ENCODE results near the gene RBMY1B. TPM values are rescaled to one million over a fixed set of nuclear protein-coding genes. Genes with fewer than 3 reads are reported as not detected.
"Not testable (repeated sequence)": the region's sequence is repeated elsewhere in the genome, so short reads cannot be mapped to it uniquely, and the experiment has no call there.

Gene RBMY1B
- total RNA-seq (ENCODE audit: insufficient read depth, low replicate concordance), result 0.96 TPM

GRCh38 chrY:21511038-21511437 is at the start of gene RBMY1B:
TSS of gene RBMY1B (plus strand) at chrY:21511338. CDS start at chrY:21513351, 2,013 bp downstream.
- not testable (repeated sequence) for DNase-seq (ENCODE audit: low spot score)

GRCh38 chrY:21462915-21463314 is 48.2 kb upstream of the RBMY1B start:
- not testable (repeated sequence) for DNase-seq (ENCODE audit: low spot score)

GRCh38 chrY:21482967-21483366 is 28.2 kb upstream of the RBMY1B start:
- no peak for DNase-seq (ENCODE audit: low spot score)

DNA sequence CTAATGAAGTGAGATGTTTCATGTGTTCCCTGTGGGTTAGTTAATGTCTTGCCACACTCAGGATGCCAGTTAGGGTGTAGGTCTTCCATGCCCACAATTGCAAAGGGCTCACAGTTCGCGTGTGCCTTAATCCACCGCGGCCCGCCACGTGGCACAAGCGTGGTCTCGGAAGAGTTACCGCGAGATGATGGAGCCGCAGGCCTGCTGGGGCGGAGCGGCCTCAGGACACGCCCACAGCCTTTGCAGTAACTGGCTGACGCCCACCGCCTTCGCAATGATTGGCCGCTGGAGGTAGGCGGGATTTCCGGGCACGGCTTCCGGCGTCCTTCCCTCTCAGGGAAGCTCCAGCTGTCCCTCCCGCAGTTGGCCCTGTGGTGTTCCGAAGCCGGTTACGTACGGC is 23.4 kb downstream of the RBMY1B start, which contains the start of gene RBMY1A1:
TSS of gene RBMY1A1 (plus strand) at position 301 of the 400 bp plus-strand sequence. CDS start 2,013 bp downstream, outside the sequence.
- DNase-seq (ENCODE audit: low spot score), result not testable (repeated sequence)

GRCh38 chrY:21559316-21559984 is 48.3 kb downstream of the RBMY1B start:
- not testable (repeated sequence) for DNase-seq (ENCODE audit: low spot score)

Other genes starting within 250 kb of the RBMY1B start
- not detected for gene RBMY1A1, start 23.5 kb downstream of the RBMY1B start, total RNA-seq (ENCODE audit: insufficient read depth, low replicate concordance)